ENCODE measurements around the gene NDNF. TPM values are rescaled to one million over a fixed set of nuclear protein-coding genes. Genes with fewer than 3 reads are reported as not detected.

NDNF gene, protein sequence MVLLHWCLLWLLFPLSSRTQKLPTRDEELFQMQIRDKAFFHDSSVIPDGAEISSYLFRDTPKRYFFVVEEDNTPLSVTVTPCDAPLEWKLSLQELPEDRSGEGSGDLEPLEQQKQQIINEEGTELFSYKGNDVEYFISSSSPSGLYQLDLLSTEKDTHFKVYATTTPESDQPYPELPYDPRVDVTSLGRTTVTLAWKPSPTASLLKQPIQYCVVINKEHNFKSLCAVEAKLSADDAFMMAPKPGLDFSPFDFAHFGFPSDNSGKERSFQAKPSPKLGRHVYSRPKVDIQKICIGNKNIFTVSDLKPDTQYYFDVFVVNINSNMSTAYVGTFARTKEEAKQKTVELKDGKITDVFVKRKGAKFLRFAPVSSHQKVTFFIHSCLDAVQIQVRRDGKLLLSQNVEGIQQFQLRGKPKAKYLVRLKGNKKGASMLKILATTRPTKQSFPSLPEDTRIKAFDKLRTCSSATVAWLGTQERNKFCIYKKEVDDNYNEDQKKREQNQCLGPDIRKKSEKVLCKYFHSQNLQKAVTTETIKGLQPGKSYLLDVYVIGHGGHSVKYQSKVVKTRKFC
- 1 to 10 TPM; 2.2 to 5.1 (median 2.6) TPM for total RNA-seq

DNA sequence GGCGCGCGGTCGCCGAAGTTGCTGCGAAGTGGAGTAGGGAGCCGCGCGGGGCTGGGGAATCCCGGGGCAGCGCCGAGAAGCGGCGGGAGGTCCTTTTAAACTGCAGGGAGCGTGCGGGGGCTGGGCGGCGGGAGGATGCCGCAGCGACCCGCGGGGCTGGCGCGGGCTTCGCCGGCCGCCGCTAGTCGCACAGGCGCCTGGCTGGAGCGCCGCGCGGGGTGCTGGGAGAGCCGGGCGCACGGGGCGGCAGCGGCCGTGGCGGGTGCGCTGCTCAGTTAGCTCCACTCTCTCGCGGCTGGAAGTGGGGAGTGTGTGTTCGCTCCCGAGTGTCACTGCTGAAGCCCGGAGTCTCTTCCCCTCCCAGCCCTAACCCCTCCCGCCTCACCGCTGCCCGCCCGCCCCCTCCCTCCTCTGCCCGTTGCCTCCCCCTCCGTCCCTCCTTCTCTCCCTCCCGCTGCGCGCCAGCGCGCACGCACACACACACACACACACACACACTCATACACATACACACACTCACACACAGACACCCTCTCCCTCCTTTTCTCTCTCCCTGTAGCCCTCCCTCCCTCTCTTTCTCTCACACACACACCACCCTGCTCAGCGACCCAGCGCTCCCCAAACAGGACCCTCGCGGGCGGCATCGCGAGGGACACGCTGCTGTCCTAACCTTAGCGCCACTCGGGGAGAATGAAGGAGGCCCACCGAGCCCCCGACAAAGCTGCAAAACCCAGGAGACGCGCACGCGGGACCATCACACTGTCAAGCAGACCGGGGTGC, at the start of gene NDNF:
NDNF (minus strand) TSS at position 312 of the 780 bp plus-strand sequence. CDS start 26,698 bp downstream, outside the sequence.
- peak within 1 kb of the TSS; percentile 54 to 79 (median 60) for H3K4me3 ChIP-seq
- peak within 1 kb of the TSS in 1 of 2 donors; percentile 54 for H3K27ac ChIP-seq
- intact Hi-C loops (cut with DNase I; ENCODE audit: low total_unique reads), result no loop called here
- no peaks in the 10 kb centered on the region for H3K4me1 ChIP-seq
- H3K27me3 ChIP-seq, result peaks cover 0 to 8% of the 10 kb centered on the region in 2 donors
- DNase-seq (ENCODE audit: low spot score in 2 of 2), result no peak
- TF ChIP-seq POLR2AphosphoS5 (IDR thresholded peaks at IDR 0.05), result no peak
- TF ChIP-seq, protein P1, sequence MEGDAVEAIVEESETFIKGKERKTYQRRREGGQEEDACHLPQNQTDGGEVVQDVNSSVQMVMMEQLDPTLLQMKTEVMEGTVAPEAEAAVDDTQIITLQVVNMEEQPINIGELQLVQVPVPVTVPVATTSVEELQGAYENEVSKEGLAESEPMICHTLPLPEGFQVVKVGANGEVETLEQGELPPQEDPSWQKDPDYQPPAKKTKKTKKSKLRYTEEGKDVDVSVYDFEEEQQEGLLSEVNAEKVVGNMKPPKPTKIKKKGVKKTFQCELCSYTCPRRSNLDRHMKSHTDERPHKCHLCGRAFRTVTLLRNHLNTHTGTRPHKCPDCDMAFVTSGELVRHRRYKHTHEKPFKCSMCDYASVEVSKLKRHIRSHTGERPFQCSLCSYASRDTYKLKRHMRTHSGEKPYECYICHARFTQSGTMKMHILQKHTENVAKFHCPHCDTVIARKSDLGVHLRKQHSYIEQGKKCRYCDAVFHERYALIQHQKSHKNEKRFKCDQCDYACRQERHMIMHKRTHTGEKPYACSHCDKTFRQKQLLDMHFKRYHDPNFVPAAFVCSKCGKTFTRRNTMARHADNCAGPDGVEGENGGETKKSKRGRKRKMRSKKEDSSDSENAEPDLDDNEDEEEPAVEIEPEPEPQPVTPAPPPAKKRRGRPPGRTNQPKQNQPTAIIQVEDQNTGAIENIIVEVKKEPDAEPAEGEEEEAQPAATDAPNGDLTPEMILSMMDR (IDR thresholded peaks at IDR 0.05), result no peak
- TF ChIP-seq POLR2A (IDR thresholded peaks at IDR 0.05), result no peak
- no peaks in the 10 kb centered on the region for H3K36me3 ChIP-seq
- no peaks in the 10 kb centered on the region for H3K9me3 ChIP-seq

DNA sequence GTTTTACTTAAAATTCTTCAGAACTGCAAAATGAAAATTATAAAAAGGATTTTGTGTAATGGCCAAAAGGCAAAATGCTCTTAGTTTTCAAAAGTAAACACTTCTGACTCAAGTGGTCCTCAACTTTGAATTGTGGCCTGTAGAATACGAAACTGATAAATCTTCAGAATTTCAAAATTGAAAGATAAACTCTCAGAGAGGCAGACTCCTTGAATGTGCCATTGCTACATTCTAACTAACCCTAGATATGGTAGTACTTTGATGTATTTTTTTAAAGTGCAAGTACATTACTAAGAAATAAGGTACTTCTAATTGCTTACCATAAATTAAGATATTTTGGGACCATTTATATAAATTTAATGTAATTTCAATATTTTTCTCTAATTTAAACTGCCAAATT, 47.4 kb upstream of the NDNF start:
- no peak for DNase-seq (ENCODE audit: low spot score in 2 of 2)
- no peak overlapping the region for H3K27ac ChIP-seq
- no peaks in the 10 kb centered on the region for H3K36me3 ChIP-seq
- H3K9me3 ChIP-seq, result no peaks in the 10 kb centered on the region
- intact Hi-C loops (cut with DNase I; ENCODE audit: low total_unique reads), result no loop called here
- TF ChIP-seq POLR2A (IDR thresholded peaks at IDR 0.05) (no peak), POLR2AphosphoS5 (IDR thresholded peaks at IDR 0.05) (no peak)
- TF ChIP-seq, protein P1 (IDR thresholded peaks at IDR 0.05), result no peak
- no peaks in the 10 kb centered on the region for H3K4me1 ChIP-seq
- H3K27me3 ChIP-seq, result no peaks in the 10 kb centered on the region
- H3K4me3 ChIP-seq, result no peak overlapping the region

DNA sequence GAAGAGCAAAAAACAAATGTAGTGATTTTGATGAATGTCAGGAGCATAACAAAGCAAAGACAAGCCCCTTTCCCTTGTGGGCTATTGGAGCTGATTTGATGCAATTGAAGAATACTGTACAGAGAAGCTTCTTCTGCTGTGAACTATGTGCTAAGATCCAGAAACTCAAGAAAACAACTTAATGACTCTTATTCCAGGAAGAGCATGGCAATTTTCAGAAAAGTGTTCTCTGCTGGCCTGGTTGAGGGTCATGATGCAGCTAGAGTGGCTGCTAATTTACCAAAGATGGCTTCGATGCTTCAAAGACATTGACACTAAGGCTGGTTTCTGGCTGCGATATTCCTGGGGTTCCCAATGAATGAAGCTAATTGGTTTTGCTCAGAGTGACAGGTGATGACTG, 46.0 kb upstream of the NDNF start:
- no peak overlapping the region for H3K4me3 ChIP-seq
- H3K36me3 ChIP-seq, result no peaks in the 10 kb centered on the region
- DNase-seq (ENCODE audit: low spot score in 2 of 2), result no peak
- no peaks in the 10 kb centered on the region for H3K4me1 ChIP-seq
- intact Hi-C loops (cut with DNase I; ENCODE audit: low total_unique reads), result no loop called here
- no peaks in the 10 kb centered on the region for H3K27me3 ChIP-seq
- TF ChIP-seq POLR2A (IDR thresholded peaks at IDR 0.05) (no peak), POLR2AphosphoS5 (IDR thresholded peaks at IDR 0.05) (no peak)
- TF ChIP-seq, protein P1 (IDR thresholded peaks at IDR 0.05), result no peak
- H3K27ac ChIP-seq, result no peak overlapping the region
- H3K9me3 ChIP-seq, result no peaks in the 10 kb centered on the region

DNA sequence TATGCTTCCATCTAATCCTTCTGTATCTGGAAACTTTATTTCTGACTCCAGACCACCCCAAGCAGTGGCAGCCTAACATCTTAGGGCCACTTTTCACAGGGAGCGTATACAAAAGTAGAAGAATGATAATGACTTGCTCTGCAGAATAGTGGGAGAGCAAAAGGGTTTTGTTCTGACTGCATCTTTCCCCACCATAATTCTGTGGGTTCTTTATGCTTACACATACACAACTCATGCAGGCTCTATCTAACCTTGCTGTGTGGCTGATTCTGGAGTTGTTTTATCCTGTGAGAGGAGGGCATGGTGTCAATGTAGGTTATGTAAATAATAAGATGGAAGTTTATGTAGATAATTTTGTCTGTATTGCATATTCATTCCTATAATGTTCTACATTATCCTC, 42.4 kb upstream of the NDNF start:
- TF ChIP-seq, protein P1 (IDR thresholded peaks at IDR 0.05), result no peak
- TF ChIP-seq POLR2A (IDR thresholded peaks at IDR 0.05), result no peak
- no peak for TF ChIP-seq POLR2AphosphoS5 (IDR thresholded peaks at IDR 0.05)
- Histone ChIP-seq H3K9me3 (no peaks in the 10 kb centered on the region), H3K4me3 (no peak overlapping the region), H3K36me3 (no peaks in the 10 kb centered on the region), H3K4me1 (no peaks in the 10 kb centered on the region), H3K27ac (no peak overlapping the region), H3K27me3 (no peaks in the 10 kb centered on the region)
- intact Hi-C loops (cut with DNase I; ENCODE audit: low total_unique reads), result no loop called here
- no peak for DNase-seq (ENCODE audit: low spot score in 2 of 2)
